ENCODE results near the gene FIP1L1.

FIP1L1 gene

GRCh38 chr4:53505947-53506346, 128.5 kb downstream of the FIP1L1 start:
- no peak for TF ChIP-seq CTCF (IDR thresholded peaks at IDR 0.05; ENCODE audit: extremely low read depth, missing control alignments)
- DNase-seq (ENCODE audit: low spot score), result no peak

GRCh38 chr4:53507058-53507457, 129.6 kb downstream of the FIP1L1 start:
- TF ChIP-seq CTCF (IDR thresholded peaks at IDR 0.05; ENCODE audit: extremely low read depth, missing control alignments), result no peak

GRCh38 chr4:53507671-53508286, 130.3 kb downstream of the FIP1L1 start:
- DNase-seq (ENCODE audit: low spot score), result no peak
- TF ChIP-seq CTCF (IDR thresholded peaks at IDR 0.05; ENCODE audit: extremely low read depth, missing control alignments), result no peak

More at GRCh38 chr4:53507058-53507457, 129.6 kb downstream of the FIP1L1 start:
- DNase-seq (ENCODE audit: low spot score), result no peak

DNA sequence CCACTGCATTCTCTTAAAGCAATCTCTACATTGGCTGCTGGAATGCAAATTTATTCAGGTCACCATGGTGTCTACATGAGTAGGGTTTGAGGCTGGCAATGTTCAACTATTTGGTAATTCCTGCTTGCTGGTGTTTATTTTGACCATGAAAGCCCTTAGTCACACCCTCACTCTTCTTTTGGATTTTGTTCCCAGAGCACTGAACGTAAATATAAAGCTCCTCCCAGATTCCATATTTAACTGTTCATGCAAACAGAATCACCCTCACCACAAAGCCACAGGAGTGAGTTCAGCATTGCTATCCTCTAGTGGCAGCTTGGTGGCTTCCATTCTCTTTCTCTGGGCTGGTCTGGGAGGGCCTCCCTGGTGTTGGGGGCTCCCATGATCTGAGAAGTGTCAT, 131.0 kb downstream of the FIP1L1 start:
- DNase-seq (ENCODE audit: low spot score), result no peak
- TF ChIP-seq CTCF (IDR thresholded peaks at IDR 0.05; ENCODE audit: extremely low read depth, missing control alignments), result no peak

DNA sequence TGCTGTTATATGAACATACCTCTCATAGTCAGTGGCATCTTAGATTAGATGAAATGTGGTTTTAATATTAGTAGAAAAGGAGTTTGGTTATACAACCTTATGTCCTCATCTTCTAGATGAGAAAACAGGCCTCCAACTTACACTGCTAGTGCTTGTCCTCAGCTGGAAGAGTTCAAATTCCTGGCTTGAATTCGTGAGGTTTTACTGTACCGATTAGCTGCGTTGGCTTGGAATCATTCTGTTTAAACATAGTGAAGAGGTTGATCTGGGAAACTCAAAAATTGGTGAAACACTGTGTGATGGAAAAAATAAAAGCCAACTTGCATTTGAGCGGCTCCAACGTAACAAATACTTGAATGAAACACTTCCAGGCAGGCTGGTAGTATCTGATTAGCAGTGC, 132.9 kb downstream of the FIP1L1 start:
- DNase-seq (ENCODE audit: low spot score), result no peak
- TF ChIP-seq CTCF (IDR thresholded peaks at IDR 0.05; ENCODE audit: extremely low read depth, missing control alignments), result no peak

Data from GM20000 (cell line).